ENCODE measurements around the gene PUS1.
"Not testable (repeated sequence)": the region's sequence is repeated elsewhere in the genome, so short reads cannot be mapped to it uniquely, and the experiment has no call there.

- TF ChIP-seq SIN3A (IDR thresholded peaks at IDR 0.05; ENCODE audit: low read depth, low read length); CTCF (IDR thresholded peaks at IDR 0.05 in 2 of 3, conservative IDR thresholded peaks at IDR 0.05 in 1 of 3; ENCODE audit: control insufficient read depth in 2 of 3, extremely low read depth in 1 of 3, insufficient read depth in 1 of 3, low read depth in 3 of 3, low read length in 3 of 3); FOXK2 (IDR thresholded peaks at IDR 0.05); STAT3 (IDR thresholded peaks at IDR 0.05; ENCODE audit: low read depth, low read length); POU2F2 (IDR thresholded peaks at IDR 0.05; ENCODE audit: borderline replicate concordance, low read depth, low read length); SMC3 (IDR thresholded peaks at IDR 0.05; ENCODE audit: borderline replicate concordance, low read length): not testable (repeated sequence)
Observed at GRCh38 chr12:131960590-131961325, 31.7 kb downstream of the PUS1 start.

All from GM12878 (cell line).